GM23338 (cell line): Measurements from ENCODE around the gene HK1. TPM values are rescaled to one million over a fixed set of nuclear protein-coding genes. Genes with fewer than 3 reads are reported as not detected.

Experiments used
- ATAC-seq: fragments of 200-7000 bp; cut with Tn5 transposase; 3 replicates; pipeline ENCODE4 v1.9.1; 2020
- DNase-seq: peaks from one replicate; pipeline ENCODE4 v3.0.0-alpha.2; 2015; ENCODE audit warnings: low spot score
- H2AFZ ChIP-seq: fragments of 200-600 bp; sonication (generic); 2 replicates; pipeline ENCODE4 v1.8.0; 2016; ENCODE audit warnings: antibody characterized with exemption, mild to moderate bottlenecking, moderate library complexity
- H3F3A ChIP-seq: fragments of 200-600 bp; sonication (generic); replicated peaks from 2 replicates; pipeline ENCODE4 v1.8.0; 2017; ENCODE audit warnings: antibody characterized with exemption, mixed run types, low read depth
- H3K27ac ChIP-seq: fragments of 200-600 bp; sonication (generic); 2 replicates; pipeline ENCODE4 v1.6.1; 2016; ENCODE audit warnings: low read depth
- H3K27me3 ChIP-seq: fragments of 200-600 bp; sonication (generic); 2 replicates; pipeline ENCODE4 v1.8.0; 2016; ENCODE audit warnings: mild to moderate bottlenecking, mixed run types, moderate library complexity; ENCODE audit not compliant: insufficient read depth
- H3K36me3 ChIP-seq: fragments of 200-600 bp; sonication (generic); 2 replicates; pipeline ENCODE4 v1.8.0; 2016; ENCODE audit warnings: mild to moderate bottlenecking; ENCODE audit not compliant: insufficient read depth
- H3K4me1 ChIP-seq: fragments of 200-600 bp; sonication (generic); 2 replicates; pipeline ENCODE4 v1.8.0; 2016; ENCODE audit warnings: mild to moderate bottlenecking, moderate library complexity; ENCODE audit not compliant: insufficient read depth
- H3K4me2 ChIP-seq: fragments of 200-600 bp; sonication (generic); 2 replicates; pipeline ENCODE4 v1.7.1; 2017; ENCODE audit warnings: mixed run types
- H3K4me3 ChIP-seq: fragments of 200-600 bp; sonication (generic); 2 replicates; pipeline ENCODE4 v1.6.1; 2016; ENCODE audit warnings: mixed run types
- H3K79me2 ChIP-seq: fragments of 200-600 bp; sonication (generic); replicated peaks from 2 replicates; pipeline ENCODE4 v1.8.0; 2017; ENCODE audit warnings: mild to moderate bottlenecking; ENCODE audit not compliant: insufficient read depth
- H3K9me2 ChIP-seq: fragments of 200-600 bp; sonication (generic); 2 replicates; pipeline ENCODE4 v1.8.0; 2017; ENCODE audit not compliant: insufficient read depth
- H4K20me1 ChIP-seq: fragments of 200-600 bp; sonication (generic); replicated peaks from 2 replicates; pipeline ENCODE4 v1.8.0; 2017; ENCODE audit warnings: mild to moderate bottlenecking; ENCODE audit not compliant: insufficient read depth
- H3K27ac Mint-ChIP-seq: 2 replicates; pipeline ENCODE4 v1.8.0; 2020; ENCODE audit warnings: inconsistent platforms, mild to moderate bottlenecking, moderate library complexity, mixed read lengths
- H3K27me3 Mint-ChIP-seq: 3 replicates; pipeline ENCODE4 v1.8.0; 2022; ENCODE audit warnings: low read depth, mild to moderate bottlenecking, moderate library complexity, mixed read lengths, inconsistent platforms; ENCODE audit not compliant: insufficient read depth, poor library complexity
- H3K36me3 Mint-ChIP-seq: 3 replicates; pipeline ENCODE4 v1.8.0; 2021; ENCODE audit warnings: low read depth, mild to moderate bottlenecking, inconsistent platforms, moderate library complexity, mixed read lengths
- H3K4me1 Mint-ChIP-seq: 3 replicates; pipeline ENCODE4 v1.8.0; 2020; ENCODE audit warnings: mild to moderate bottlenecking, inconsistent platforms, mixed read lengths
- H3K4me3 Mint-ChIP-seq: 3 replicates; pipeline ENCODE4 v1.8.0; 2021; ENCODE audit warnings: moderate library complexity, mild to moderate bottlenecking, inconsistent platforms, mixed read lengths
- H3K9me3 Mint-ChIP-seq: 3 replicates; pipeline ENCODE4 v1.8.0; 2020; ENCODE audit warnings: moderate library complexity, mild to moderate bottlenecking, inconsistent platforms, mixed read lengths
- CREB1 ChIP-seq: fragments of 250-450 bp; sonication (Bioruptor Pico); IDR thresholded peaks from 2 replicates; pipeline ENCODE4 v1.5.0; 2020; ENCODE audit warnings: low read depth, mild to moderate bottlenecking, moderate library complexity
- CTCF ChIP-seq, 2 experiments: fragments of 200-600 bp in 1 of 2; sonication (generic) in 1 of 2; conservative IDR thresholded peaks; 2 replicates each; pipeline versions ENCODE4 v1.5.1 to v1.6.1; 2016 to 2017; ENCODE audit warnings: antibody characterized with exemption in 2 of 2, low read depth in 2 of 2, mild to moderate bottlenecking in 2 of 2, moderate library complexity in 1 of 2
- ETS1 ChIP-seq: IDR thresholded peaks from 2 replicates; pipeline ENCODE4 v1.6.1; 2016; ENCODE audit warnings: antibody characterized with exemption
- EZH2 ChIP-seq: fragments of 200-600 bp; sonication (generic); IDR thresholded peaks from one replicate; pipeline ENCODE4 v1.8.0; 2017; ENCODE audit warnings: antibody characterized with exemption, mild to moderate bottlenecking, low read depth; ENCODE audit not compliant: unreplicated experiment
- EZH2phosphoT487 ChIP-seq: fragments of 200-600 bp; sonication (generic); IDR thresholded peaks from one replicate; pipeline ENCODE4 v1.8.1; 2018; ENCODE audit warnings: antibody characterized with exemption; ENCODE audit not compliant: unreplicated experiment
- JUNB ChIP-seq: IDR thresholded peaks from one replicate; pipeline ENCODE4 v1.6.1; 2016; ENCODE audit warnings: antibody characterized with exemption; ENCODE audit not compliant: unreplicated experiment
- NANOG ChIP-seq: IDR thresholded peaks from 2 replicates; pipeline ENCODE4 v1.6.1; 2016; ENCODE audit warnings: antibody characterized with exemption, borderline replicate concordance
- POLR2AphosphoS5 ChIP-seq: IDR thresholded peaks from 2 replicates; pipeline ENCODE4 v1.6.1; 2016; ENCODE audit warnings: antibody characterized with exemption, low read depth
- REST ChIP-seq: IDR thresholded peaks from one replicate; pipeline ENCODE4 v1.6.1; 2018; ENCODE audit warnings: antibody characterized with exemption; ENCODE audit not compliant: unreplicated experiment
- STAT1 ChIP-seq: IDR thresholded peaks from one replicate; pipeline ENCODE4 v1.6.1; 2016; ENCODE audit warnings: antibody characterized with exemption; ENCODE audit not compliant: unreplicated experiment
- ZNF114 ChIP-seq: fragments of 250-450 bp; sonication (Bioruptor Pico); IDR thresholded peaks from 2 replicates; pipeline ENCODE4 v1.5.0; 2020; ENCODE audit warnings: mild to moderate bottlenecking, moderate library complexity
- ZNF331 ChIP-seq: fragments of 250-450 bp; sonication (Bioruptor Pico); IDR thresholded peaks from 2 replicates; pipeline ENCODE4 v1.5.0; 2020; ENCODE audit warnings: low read depth, mild to moderate bottlenecking, moderate library complexity
- ZNF462 ChIP-seq: fragments of 250-450 bp; sonication (Bioruptor Pico); IDR thresholded peaks from 2 replicates; pipeline ENCODE4 v1.5.0; 2020; ENCODE audit warnings: mild to moderate bottlenecking, moderate library complexity
- polyA plus RNA-seq: library from polyadenylated mRNA; unstranded; fragments of >200 nt; fragmentation: Nextera tagmentation; extraction: Ambion mirVana; gene quantifications from 2 replicates; pipeline ENCODE4 v1.2.1, GENCODE V29; 2016
- total RNA-seq: library from RNA; depleted of rRNA; stranded (reverse); fragments of >200 nt; shearing (Covaris generic); gene quantifications from 2 replicates; pipeline ENCODE4 v1.2.3, GENCODE V29; 2014

HK1 gene
- total and polyA plus RNA-seq, 2 experiments from 2014 or later, result 76.6 to 229 TPM

GRCh38 chr10:69435966-69436520 lies 157.7 kb downstream of the HK1 start:
- Histone ChIP-seq H3K4me1 (peaks cover 5% of the 10 kb centered on the region), H3K36me3 (no peaks in the 10 kb centered on the region), H3K27me3 (no peaks in the 10 kb centered on the region), H2AFZ (no peak overlapping the region; the same call in 1 of the 2 replicates), H4K20me1 (no peaks in the 10 kb centered on the region), H3K4me3 (no peak overlapping the region), H3K9me2 (no peaks in the 10 kb centered on the region), H3F3A (no peaks in the 10 kb centered on the region), H3K79me2 (no peaks in the 10 kb centered on the region), H3K4me2 (no peak overlapping the region), H3K27ac (no peak overlapping the region)
- Mint-ChIP-seq H3K36me3 (no peaks in the 10 kb centered on the region; the same call in 1 of the 3 replicates), H3K27ac (no peak overlapping the region), H3K4me1 (peaks cover 11% of the 10 kb centered on the region), H3K9me3 (peaks cover 7% of the 10 kb centered on the region), H3K4me3 (no peak overlapping the region), H3K27me3 (peaks cover 12% of the 10 kb centered on the region)
- no peak for DNase-seq
- no peak for ATAC-seq
- no peak for TF ChIP-seq STAT1
- TF ChIP-seq CTCF (conservative IDR thresholded peaks at IDR 0.05; ENCODE audit: low read depth in 2 of 2), result no peak
- TF ChIP-seq EZH2, result no peak
- no peak for TF ChIP-seq EZH2phosphoT487
- TF ChIP-seq REST, result no peak
- no peak for TF ChIP-seq POLR2AphosphoS5
- TF ChIP-seq NANOG, result no peak
- TF ChIP-seq ETS1, result no peak
- no peak for TF ChIP-seq CREB1 (CRISPR knock-in tag)
- no peak for TF ChIP-seq JUNB
- no peak for TF ChIP-seq ZNF114 (CRISPR knock-in tag)
- TF ChIP-seq ZNF331 (CRISPR knock-in tag), result no peak
- no peak for TF ChIP-seq ZNF462 (CRISPR knock-in tag)
